GM18499 (cell line): ENCODE measurements around the gene PLCG2.
"Not testable (repeated sequence)": the region's sequence is repeated elsewhere in the genome, so short reads cannot be mapped to it uniquely, and the experiment has no call there.

Experiments
- ATAC-seq: cut with Tn5 transposase; IDR thresholded peaks from one replicate; pipeline ENCODE4 v1.9.1; 2021; ENCODE audit warnings: moderate number of reproducible peaks; ENCODE audit not compliant: insufficient read depth, unreplicated experiment

The PLCG2 gene

GRCh38 chr16:81786868-81787267, 7.8 kb downstream of the PLCG2 start:
- no peak for ATAC-seq

GRCh38 chr16:81787659-81788058, 8.6 kb downstream of the PLCG2 start:
- ATAC-seq: no peak

GRCh38 chr16:81790277-81790676, 11.2 kb downstream of the PLCG2 start:
- ATAC-seq: no peak

DNA sequence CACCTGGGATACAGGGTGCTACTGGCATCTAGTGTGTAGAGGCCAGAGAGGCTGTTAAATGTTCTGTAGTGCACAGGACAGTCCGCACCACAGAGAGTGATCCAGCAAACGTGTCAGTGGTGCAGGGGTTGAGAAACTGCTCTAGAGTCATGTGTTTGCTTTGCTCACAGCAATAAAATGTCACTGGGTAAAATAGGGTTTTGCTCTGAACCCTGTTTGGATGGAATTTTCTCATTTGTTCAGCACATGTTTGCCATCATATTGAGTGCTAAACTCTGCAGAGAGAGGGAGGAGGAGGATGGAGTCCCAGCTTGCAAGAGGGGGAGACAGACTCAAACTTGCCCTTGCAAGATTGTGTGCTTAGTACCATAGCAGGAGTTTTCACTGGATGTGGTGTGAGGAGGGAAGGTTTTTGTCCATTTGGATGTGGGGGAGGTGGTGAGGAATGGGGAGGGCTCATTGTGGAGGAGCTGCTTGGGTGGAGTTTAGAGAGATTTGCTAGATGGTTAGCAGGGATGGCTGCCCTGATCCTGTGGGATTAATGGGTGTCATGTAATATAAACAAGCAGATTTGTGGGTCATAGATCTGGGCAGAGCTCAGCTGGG, 11.8 kb downstream of the PLCG2 start:
- ATAC-seq: no peak

- ATAC-seq: no peak
Observed at GRCh38 chr16:81792828-81793227, 13.7 kb downstream of the PLCG2 start.

GRCh38 chr16:81795193-81795592, 16.1 kb downstream of the PLCG2 start:
- ATAC-seq: no peak

DNA sequence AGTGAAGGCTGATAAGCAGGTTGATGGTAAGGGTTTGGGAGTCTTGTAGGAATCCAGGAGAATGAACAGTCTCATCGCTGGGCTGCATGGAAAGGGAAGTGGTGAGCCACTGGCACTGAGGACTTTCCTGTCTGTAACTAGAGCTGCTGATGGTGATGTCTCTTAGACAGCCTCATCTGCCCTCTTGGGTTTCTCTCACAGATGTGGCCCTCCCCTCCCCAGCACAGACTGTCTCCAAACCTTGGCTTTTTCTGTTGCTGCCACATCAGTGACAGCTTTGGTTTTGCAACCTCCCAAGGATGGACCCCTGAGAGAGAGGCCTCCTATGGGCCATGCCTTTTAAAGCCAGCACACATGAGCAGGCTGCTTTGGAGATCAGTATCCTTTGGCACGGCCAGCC, 16.9 kb downstream of the PLCG2 start:
- no peak for ATAC-seq

- ATAC-seq: no peak
Observed at GRCh38 chr16:81796583-81797346, 17.7 kb downstream of the PLCG2 start.

DNA sequence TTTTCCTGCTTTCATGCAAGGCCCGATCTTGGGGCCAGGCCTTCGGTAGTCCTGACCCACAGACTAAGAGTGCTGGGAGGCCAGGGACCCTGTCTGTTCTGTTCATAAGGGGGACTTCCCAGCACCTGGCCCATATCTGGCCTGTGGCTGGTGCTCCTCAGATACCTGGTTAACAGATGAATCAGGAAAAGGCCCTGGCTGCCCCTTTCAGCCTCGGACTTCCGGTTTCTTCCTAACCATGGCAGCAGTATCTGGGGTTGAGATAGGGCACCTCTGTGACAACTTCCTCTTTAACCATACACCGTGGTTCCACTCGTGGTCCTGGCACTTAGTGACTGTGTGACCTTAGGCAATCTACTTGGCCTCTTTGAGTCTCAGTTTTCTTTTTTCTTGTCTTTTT, 18.4 kb downstream of the PLCG2 start:
- ATAC-seq: peak; percentile 43

DNA sequence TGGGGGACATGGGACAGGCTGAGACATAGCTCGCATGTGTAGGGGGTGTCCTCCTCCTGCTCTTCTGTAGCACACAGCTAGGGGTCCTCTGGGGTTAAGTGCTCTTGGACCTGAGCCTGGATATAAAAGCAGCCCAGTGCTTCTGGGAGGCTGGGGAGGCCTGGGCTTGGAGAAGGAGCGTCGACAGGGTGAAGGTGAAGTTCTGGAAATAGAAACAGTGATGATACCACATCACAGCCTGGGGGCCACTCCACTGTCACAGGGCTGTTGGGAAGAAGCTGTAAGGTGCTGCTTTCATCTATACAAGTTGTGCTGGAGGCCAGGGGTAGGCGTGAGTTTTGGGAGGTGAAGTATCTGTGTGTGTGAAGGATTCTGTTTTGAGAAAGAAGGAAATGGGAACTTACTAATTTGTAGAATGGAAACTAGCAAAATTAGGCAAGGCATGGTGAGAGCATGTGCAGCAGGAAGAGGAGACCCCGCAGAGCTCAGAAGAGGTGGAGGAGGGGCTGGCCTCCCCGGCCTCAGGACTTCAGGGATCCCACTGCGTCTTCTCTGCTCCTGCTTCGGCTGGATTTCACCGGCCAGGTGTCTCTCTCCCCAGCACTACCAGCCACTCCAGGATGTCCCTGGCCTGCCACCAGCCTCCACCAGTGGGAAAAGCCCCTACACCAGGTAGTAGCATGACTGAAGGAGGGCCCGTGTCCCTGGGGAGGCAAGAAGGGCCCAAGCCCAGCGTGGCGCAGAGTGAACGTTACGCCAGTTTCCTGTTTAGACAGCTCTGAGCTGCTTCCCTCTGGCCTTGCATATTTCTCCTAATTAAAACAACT, 19.4 kb downstream of the PLCG2 start:
- no peak for ATAC-seq

DNA sequence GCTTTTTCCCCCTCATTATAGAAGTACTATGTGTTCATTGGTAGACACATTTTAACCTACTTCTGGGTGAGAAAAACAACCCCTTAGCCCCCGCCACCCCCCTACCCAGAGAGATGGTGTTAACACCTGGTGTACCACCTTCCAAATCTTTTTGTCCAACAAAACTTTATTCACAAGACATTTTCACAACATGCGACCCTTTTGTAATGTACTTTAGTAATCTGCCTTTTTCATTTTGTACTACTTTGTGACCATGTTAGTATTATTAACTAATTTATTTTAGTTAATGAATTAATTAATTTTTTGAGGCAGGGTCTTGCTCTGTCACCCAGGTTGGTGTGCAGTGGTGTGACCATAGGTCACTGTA, 20.0 kb downstream of the PLCG2 start:
- ATAC-seq: no peak

DNA sequence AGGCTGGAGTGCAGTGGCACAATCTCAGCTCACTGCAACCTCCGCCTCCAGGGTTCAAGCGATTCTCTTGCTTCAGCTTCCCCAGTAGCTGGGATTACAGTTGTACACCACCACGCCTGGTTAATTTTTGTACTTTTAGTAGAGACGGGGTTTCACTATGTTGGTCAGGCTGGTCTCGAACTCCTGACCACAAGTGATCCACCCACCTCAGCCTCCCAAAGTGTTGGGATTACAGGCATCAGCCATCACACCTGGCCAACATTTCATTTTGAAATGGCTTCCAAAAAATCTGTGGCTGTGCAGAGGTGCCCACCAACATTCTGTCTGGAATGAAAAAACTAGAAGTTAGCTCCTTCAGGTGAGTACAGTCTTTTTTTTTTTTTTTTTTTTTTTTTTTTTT, 22.6 kb downstream of the PLCG2 start:
- ATAC-seq: not testable (repeated sequence)

GRCh38 chr16:81803332-81803731, 24.2 kb downstream of the PLCG2 start:
- no peak for ATAC-seq

GRCh38 chr16:81804134-81804610, 25.1 kb downstream of the PLCG2 start:
- ATAC-seq: no peak

GRCh38 chr16:81806696-81807095, 27.6 kb downstream of the PLCG2 start:
- no peak for ATAC-seq

DNA sequence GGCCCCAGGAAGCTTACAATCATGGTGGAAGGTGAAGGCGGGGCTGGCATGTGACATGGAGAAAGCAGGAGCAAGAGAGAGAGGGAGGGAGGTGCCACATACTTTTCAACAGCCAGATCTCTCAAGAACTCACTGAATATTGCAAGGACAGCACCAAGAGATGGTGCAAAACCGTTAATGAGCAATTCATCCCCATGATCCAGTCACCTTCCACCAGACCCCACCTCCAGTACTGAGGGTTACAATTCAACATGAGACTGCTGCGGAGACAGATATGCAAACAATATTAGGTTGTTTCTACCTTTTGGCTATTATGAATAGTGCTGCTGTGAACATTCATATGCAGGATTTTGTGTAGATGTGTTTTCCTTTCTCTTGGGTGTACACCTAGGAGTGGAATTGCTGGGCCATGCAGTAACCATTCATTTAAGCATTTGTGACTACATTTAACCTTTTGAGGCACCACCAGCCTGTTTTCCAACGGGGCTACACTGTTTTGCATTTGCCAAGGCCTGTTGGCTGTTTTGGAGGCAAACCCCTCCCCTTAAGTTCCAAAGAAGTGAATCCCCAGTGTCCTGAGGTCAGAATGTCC, 28.8 kb downstream of the PLCG2 start:
- ATAC-seq: no peak

GRCh38 chr16:81808933-81809480, 29.9 kb downstream of the PLCG2 start:
- peak; percentile 53 for ATAC-seq

GRCh38 chr16:81809567-81809966, 30.5 kb downstream of the PLCG2 start:
- ATAC-seq: no peak

- ATAC-seq: no peak
Observed at GRCh38 chr16:81810361-81810760, 31.3 kb downstream of the PLCG2 start.

- peak; percentile 25 for ATAC-seq
Observed at GRCh38 chr16:81810894-81811538, 31.9 kb downstream of the PLCG2 start.
